ENCODE measurements around the gene C17orf114.

C17orf114 gene

DNA sequence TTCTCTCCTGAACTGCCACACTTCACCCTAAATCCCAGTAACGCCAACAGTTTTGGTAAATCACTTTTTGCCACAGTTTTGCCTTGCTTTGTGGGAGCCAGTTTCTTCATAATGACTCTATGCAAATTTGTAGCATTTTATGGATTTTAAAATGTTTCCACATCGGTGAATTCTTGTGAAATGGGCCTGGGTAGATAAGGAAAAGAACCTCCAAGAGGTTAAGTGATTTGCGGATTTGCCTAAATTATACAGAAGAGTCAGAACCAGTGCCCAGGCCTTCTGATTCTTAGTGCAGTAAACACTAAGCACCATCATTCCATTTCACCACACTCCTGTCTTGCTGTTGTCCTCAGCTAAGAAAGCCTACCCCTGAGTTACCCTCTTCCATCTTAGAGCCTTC, 49.0 kb upstream of the C17orf114 start (continued):
- TF ChIP-seq ZNF37A (tag by site-specific recombination; IDR thresholded peaks at IDR 0.05) (no peak), OSR2 (tag by site-specific recombination; IDR thresholded peaks at IDR 0.05) (no peak)

- ChIA-PET POLR2A (interaction anchor here (0.6 to 1.3 kb wide), 4 partner anchors 55 to 295 kb away, joined by 3 to 6 read pairs (median 4); partner anchors contain the start of gene PSMB6), CTCF (interaction anchor here (0.6 kb wide), 2 partner anchors 62 to 142 kb away, joined by 3 read pairs; no protein-coding TSS in a partner anchor)
- H3K27ac ChIP-seq (ENCODE audit: extremely low read depth, low read depth, low read length) = no peak overlapping the region
- no peak overlapping the region for H3K4me3 ChIP-seq (ENCODE audit: low read depth, low read length)
- H3K4me1 ChIP-seq (ENCODE audit: control insufficient read depth, insufficient read depth, low read length) = peaks cover 4% of the 10 kb centered on the region; the same call in 1 of the 2 replicates
- H3K9me3 ChIP-seq (ENCODE audit: control insufficient read depth, insufficient read depth, low read depth, low read length) = no peaks in the 10 kb centered on the region
- peaks cover 0 to 3% of the 10 kb centered on the region in 2 experiments; a peak in 2 of 3 replicates for H3K36me3 ChIP-seq (ENCODE audit: control insufficient read depth in 2 of 2, insufficient read depth in 1 of 2, low read length in 2 of 2)
- TF ChIP-seq, protein P1, sequence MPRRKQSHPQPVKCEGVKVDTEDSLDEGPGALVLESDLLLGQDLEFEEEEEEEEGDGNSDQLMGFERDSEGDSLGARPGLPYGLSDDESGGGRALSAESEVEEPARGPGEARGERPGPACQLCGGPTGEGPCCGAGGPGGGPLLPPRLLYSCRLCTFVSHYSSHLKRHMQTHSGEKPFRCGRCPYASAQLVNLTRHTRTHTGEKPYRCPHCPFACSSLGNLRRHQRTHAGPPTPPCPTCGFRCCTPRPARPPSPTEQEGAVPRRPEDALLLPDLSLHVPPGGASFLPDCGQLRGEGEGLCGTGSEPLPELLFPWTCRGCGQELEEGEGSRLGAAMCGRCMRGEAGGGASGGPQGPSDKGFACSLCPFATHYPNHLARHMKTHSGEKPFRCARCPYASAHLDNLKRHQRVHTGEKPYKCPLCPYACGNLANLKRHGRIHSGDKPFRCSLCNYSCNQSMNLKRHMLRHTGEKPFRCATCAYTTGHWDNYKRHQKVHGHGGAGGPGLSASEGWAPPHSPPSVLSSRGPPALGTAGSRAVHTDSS (tag by site-specific recombination; IDR thresholded peaks at IDR 0.05) = no peak
- TF ChIP-seq, protein P2, sequence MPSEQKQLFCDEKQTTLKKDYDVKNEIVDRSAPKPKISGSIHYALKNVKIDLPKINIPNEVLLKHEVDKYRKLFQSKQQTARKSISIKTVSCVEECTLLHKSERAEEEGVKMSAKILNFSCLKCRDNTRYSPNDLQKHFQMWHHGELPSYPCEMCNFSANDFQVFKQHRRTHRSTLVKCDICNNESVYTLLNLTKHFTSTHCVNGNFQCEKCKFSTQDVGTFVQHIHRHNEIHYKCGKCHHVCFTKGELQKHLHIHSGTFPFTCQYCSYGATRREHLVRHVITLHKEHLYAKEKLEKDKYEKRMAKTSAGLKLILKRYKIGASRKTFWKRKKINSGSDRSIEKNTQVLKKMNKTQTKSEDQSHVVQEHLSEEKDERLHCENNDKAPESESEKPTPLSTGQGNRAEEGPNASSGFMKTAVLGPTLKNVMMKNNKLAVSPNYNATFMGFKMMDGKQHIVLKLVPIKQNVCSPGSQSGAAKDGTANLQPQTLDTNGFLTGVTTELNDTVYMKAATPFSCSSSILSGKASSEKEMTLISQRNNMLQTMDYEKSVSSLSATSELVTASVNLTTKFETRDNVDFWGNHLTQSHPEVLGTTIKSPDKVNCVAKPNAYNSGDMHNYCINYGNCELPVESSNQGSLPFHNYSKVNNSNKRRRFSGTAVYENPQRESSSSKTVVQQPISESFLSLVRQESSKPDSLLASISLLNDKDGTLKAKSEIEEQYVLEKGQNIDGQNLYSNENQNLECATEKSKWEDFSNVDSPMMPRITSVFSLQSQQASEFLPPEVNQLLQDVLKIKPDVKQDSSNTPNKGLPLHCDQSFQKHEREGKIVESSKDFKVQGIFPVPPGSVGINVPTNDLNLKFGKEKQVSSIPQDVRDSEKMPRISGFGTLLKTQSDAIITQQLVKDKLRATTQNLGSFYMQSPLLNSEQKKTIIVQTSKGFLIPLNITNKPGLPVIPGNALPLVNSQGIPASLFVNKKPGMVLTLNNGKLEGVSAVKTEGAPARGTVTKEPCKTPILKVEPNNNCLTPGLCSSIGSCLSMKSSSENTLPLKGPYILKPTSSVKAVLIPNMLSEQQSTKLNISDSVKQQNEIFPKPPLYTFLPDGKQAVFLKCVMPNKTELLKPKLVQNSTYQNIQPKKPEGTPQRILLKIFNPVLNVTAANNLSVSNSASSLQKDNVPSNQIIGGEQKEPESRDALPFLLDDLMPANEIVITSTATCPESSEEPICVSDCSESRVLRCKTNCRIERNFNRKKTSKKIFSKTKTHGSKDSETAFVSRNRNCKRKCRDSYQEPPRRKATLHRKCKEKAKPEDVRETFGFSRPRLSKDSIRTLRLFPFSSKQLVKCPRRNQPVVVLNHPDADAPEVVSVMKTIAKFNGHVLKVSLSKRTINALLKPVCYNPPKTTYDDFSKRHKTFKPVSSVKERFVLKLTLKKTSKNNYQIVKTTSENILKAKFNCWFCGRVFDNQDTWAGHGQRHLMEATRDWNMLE (tag by site-specific recombination; conservative IDR thresholded peaks at IDR 0.05; ENCODE audit: low read depth) = no peak
Observed at GRCh38 chr17:4850246-4850645, 48.1 kb upstream of the C17orf114 start.

GRCh38 chr17:4849011-4849536, 46.9 kb upstream of the C17orf114 start:
- no peaks in the 10 kb centered on the region for H3K9me3 ChIP-seq (ENCODE audit: control insufficient read depth, insufficient read depth, low read depth, low read length)
- peaks cover 0 to 3% of the 10 kb centered on the region in 2 experiments; a peak in 1 of 3 replicates for H3K36me3 ChIP-seq (ENCODE audit: control insufficient read depth in 2 of 2, insufficient read depth in 1 of 2, low read length in 2 of 2)
- no peak overlapping the region for H3K4me3 ChIP-seq (ENCODE audit: low read depth, low read length)
- ChIA-PET CTCF (interaction anchor here (0.8 to 0.9 kb wide), 2 partner anchors 9 to 214 kb away, joined by 3 read pairs; no protein-coding TSS in a partner anchor), POLR2A (no interaction called here)
- no peak overlapping the region for H3K27ac ChIP-seq (ENCODE audit: extremely low read depth, low read depth, low read length)
- TF ChIP-seq REPIN1 (tag by site-specific recombination; IDR thresholded peaks at IDR 0.05; ENCODE audit: low read depth) (no peak), ZBTB48 (tag by site-specific recombination; IDR thresholded peaks at IDR 0.05) (no peak), ZNF239 (tag by site-specific recombination; IDR thresholded peaks at IDR 0.05) (no peak), ZNF837 (tag by site-specific recombination; IDR thresholded peaks at IDR 0.05) (no peak), ZNF670 (tag by site-specific recombination; IDR thresholded peaks at IDR 0.05; ENCODE audit: low read depth) (no peak), ZNF221 (tag by site-specific recombination; IDR thresholded peaks at IDR 0.05; ENCODE audit: borderline replicate concordance) (no peak), OSR2 (tag by site-specific recombination; IDR thresholded peaks at IDR 0.05) (no peak), WT1 (tag by site-specific recombination; IDR thresholded peaks at IDR 0.05) (no peak), ZNF529 (tag by site-specific recombination; IDR thresholded peaks at IDR 0.05; ENCODE audit: insufficient replicate concordance) (no peak), ZBTB20 (tag by site-specific recombination; IDR thresholded peaks at IDR 0.05) (no peak)
- TF ChIP-seq, protein P3, sequence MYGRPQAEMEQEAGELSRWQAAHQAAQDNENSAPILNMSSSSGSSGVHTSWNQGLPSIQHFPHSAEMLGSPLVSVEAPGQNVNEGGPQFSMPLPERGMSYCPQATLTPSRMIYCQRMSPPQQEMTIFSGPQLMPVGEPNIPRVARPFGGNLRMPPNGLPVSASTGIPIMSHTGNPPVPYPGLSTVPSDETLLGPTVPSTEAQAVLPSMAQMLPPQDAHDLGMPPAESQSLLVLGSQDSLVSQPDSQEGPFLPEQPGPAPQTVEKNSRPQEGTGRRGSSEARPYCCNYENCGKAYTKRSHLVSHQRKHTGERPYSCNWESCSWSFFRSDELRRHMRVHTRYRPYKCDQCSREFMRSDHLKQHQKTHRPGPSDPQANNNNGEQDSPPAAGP (tag by site-specific recombination; IDR thresholded peaks at IDR 0.05) = no peak
- TF ChIP-seq, protein P4, sequence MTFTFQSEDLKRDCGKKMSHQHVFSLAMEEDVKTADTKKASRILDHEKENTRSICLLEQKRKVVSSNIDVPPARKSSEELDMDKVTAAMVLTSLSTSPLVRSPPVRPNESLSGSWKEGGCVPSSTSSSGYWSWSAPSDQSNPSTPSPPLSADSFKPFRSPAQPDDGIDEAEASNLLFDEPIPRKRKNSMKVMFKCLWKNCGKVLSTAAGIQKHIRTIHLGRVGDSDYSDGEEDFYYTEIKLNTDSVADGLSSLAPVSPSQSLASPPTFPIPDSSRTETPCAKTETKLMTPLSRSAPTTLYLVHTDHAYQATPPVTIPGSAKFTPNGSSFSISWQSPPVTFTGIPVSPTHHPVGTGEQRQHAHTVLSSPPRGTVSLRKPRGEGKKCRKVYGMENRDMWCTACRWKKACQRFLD (tag by site-specific recombination; IDR thresholded peaks at IDR 0.05) = no peak
- TF ChIP-seq, protein P5, sequence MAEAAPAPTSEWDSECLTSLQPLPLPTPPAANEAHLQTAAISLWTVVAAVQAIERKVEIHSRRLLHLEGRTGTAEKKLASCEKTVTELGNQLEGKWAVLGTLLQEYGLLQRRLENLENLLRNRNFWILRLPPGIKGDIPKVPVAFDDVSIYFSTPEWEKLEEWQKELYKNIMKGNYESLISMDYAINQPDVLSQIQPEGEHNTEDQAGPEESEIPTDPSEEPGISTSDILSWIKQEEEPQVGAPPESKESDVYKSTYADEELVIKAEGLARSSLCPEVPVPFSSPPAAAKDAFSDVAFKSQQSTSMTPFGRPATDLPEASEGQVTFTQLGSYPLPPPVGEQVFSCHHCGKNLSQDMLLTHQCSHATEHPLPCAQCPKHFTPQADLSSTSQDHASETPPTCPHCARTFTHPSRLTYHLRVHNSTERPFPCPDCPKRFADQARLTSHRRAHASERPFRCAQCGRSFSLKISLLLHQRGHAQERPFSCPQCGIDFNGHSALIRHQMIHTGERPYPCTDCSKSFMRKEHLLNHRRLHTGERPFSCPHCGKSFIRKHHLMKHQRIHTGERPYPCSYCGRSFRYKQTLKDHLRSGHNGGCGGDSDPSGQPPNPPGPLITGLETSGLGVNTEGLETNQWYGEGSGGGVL (tag by site-specific recombination; IDR thresholded peaks at IDR 0.05) = no peak
- H3K4me1 ChIP-seq (ENCODE audit: control insufficient read depth, insufficient read depth, low read length) = peaks cover 4% of the 10 kb centered on the region; the same call in 1 of the 2 replicates

Data from HEK293 (cell line).